Fibroblast of mammary gland (primary cell): ENCODE data around the gene DEPP1.

ENCODE experiments used
- DNase-seq: peaks from one replicate; pipeline ENCODE4 v3.0.0-alpha.2; 2010; ENCODE audit warnings: low read depth
- H3K4me3 ChIP-seq: 2 replicates; pipeline ENCODE4 v1.5.1; 2011; ENCODE audit warnings: low read depth, mild to moderate bottlenecking, low read length, moderate library complexity; ENCODE audit not compliant: control insufficient read depth
- CTCF ChIP-seq: conservative IDR thresholded peaks from 2 replicates; pipeline ENCODE4 v1.5.1; 2011; ENCODE audit warnings: low read depth, low read length, inconsistent platforms; ENCODE audit not compliant: control insufficient read depth, insufficient read depth

DEPP1 gene

GRCh38 chr10:44931621-44932516 lies 46.7 kb downstream of the DEPP1 start:
- no peak overlapping the region for H3K4me3 ChIP-seq
- TF ChIP-seq CTCF = no peak
- DNase-seq = no peak

GRCh38 chr10:44930904-44931620 lies 47.5 kb downstream of the DEPP1 start:
- no peak for DNase-seq
- no peak for TF ChIP-seq CTCF

GRCh38 chr10:44929356-44930255 lies 49.0 kb downstream of the DEPP1 start:
- TF ChIP-seq CTCF = no peak
- H3K4me3 ChIP-seq = no peak overlapping the region
- no peak for DNase-seq

More at GRCh38 chr10:44930904-44931620, 47.5 kb downstream of the DEPP1 start:
- no peak overlapping the region for H3K4me3 ChIP-seq

- DNase-seq = no peak
- TF ChIP-seq CTCF = no peak
- no peak overlapping the region for H3K4me3 ChIP-seq
Observed at GRCh38 chr10:44928462-44928861, 50.1 kb downstream of the DEPP1 start.

- peak; percentile 51 for DNase-seq
- H3K4me3 ChIP-seq = no peak overlapping the region
- no peak for TF ChIP-seq CTCF
Observed at GRCh38 chr10:44927352-44927751, 51.3 kb downstream of the DEPP1 start.

GRCh38 chr10:44926751-44927351 lies 51.8 kb downstream of the DEPP1 start:
- TF ChIP-seq CTCF = no peak
- no peak overlapping the region for H3K4me3 ChIP-seq
- no peak for DNase-seq
